GM20000 (cell line): Measurements from ENCODE around the gene SMOC2.

Experiments used
- DNase-seq: peaks from one replicate; pipeline ENCODE4 v3.0.0; 2012; ENCODE audit warnings: low spot score
- CTCF ChIP-seq: IDR thresholded peaks from 2 replicates; pipeline ENCODE4 v1.5.1; 2012; ENCODE audit warnings: mild to moderate bottlenecking, control low read depth; ENCODE audit errors: extremely low read depth, missing control alignments

Gene SMOC2

GRCh38 chr6:168538892-168539811 lies 98.2 kb downstream of the SMOC2 start:
- TF ChIP-seq CTCF, result no peak

GRCh38 chr6:168540713-168541291 lies 99.8 kb downstream of the SMOC2 start:
- no peak for DNase-seq
- no peak for TF ChIP-seq CTCF

More at GRCh38 chr6:168538892-168539811, 98.2 kb downstream of the SMOC2 start:
- DNase-seq, result no peak

- TF ChIP-seq CTCF, result no peak
- DNase-seq, result no peak
These were observed 100.3 kb downstream of the SMOC2 start for GRCh38 chr6:168541307-168541706.

DNA sequence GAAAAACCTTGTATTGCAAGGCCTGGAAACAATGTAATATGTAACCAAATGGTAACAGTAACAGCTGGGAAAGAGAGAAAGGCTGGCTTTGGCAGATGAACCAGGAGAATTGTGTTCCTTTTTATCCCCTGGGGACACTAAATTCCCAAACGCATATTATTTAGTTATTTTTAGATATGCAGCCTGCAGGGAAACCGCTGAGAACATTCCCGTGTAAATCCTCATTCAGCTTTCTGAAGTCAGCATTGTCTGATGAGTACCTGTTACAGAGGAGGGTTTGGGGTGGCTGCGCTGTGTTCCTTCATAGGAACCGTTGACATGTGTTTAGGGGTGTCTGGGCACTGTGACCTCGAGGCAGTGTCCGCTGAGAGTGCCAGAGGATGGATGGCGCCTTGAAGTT lies 101.3 kb downstream of the SMOC2 start:
- DNase-seq, result no peak

GRCh38 chr6:168545428-168545827 lies 104.4 kb downstream of the SMOC2 start:
- no peak for TF ChIP-seq CTCF
- no peak for DNase-seq

More for the DNA sequence above, 101.3 kb downstream of the SMOC2 start:
- no peak for TF ChIP-seq CTCF

- DNase-seq, result no peak
- TF ChIP-seq CTCF, result no peak
These were observed 105.2 kb downstream of the SMOC2 start for GRCh38 chr6:168546151-168546550.

GRCh38 chr6:168546730-168547129 lies 105.7 kb downstream of the SMOC2 start:
- no peak for DNase-seq

More at GRCh38 chr6:168546730-168547129, 105.7 kb downstream of the SMOC2 start:
- TF ChIP-seq CTCF, result no peak
